Ecto neural progenitor cell (in vitro differentiated cells): ENCODE data around the gene UQCRHL.
A peak's percentile ranks its signal among the peaks of the same experiment; 100 is the strongest.

ENCODE experiments used
- DNase-seq: peaks from one replicate; pipeline ENCODE4 v3.0.0-alpha.2; 2018; ENCODE audit warnings: low spot score

Gene UQCRHL

GRCh38 chr1:15757575-15758342, 49.7 kb downstream of the UQCRHL start:
- peak; percentile 66 for DNase-seq
